Loucy (cell line): Measurements from ENCODE around the gene RREB1.

Experiments used
- H2AFZ ChIP-seq: fragments of 200-600 bp; sonication (generic); 2 replicates; pipeline ENCODE4 v1.6.0; 2016; ENCODE audit warnings: antibody characterized with exemption, mild to moderate bottlenecking, low read length, moderate library complexity
- H3F3A ChIP-seq: fragments of 200-600 bp; 2 replicates; pipeline ENCODE4 v1.6.0; 2016; ENCODE audit warnings: antibody characterized with exemption, low read depth, mild to moderate bottlenecking
- H3K27me3 ChIP-seq: fragments of 200-600 bp; sonication (generic); 2 replicates; pipeline ENCODE4 v1.6.1; 2014; ENCODE audit warnings: low read length, mild to moderate bottlenecking; ENCODE audit not compliant: insufficient read depth, poor library complexity, severe bottlenecking
- H3K36me3 ChIP-seq: fragments of 200-600 bp; sonication (generic); 2 replicates; pipeline ENCODE4 v1.6.1; 2016; ENCODE audit warnings: low read length; ENCODE audit not compliant: insufficient read depth
- H3K4me1 ChIP-seq: fragments of 200-600 bp; sonication (generic); 2 replicates; pipeline ENCODE4 v1.5.1; 2014; ENCODE audit warnings: low read length, mild to moderate bottlenecking; ENCODE audit not compliant: insufficient read depth, poor library complexity, severe bottlenecking
- H3K4me2 ChIP-seq: fragments of 200-600 bp; sonication (generic); 2 replicates; pipeline ENCODE4 v1.6.0; 2014; ENCODE audit warnings: antibody characterized with exemption, low read length, low read depth, mild to moderate bottlenecking; ENCODE audit not compliant: poor library complexity, severe bottlenecking
- H3K4me3 ChIP-seq: fragments of 200-600 bp; sonication (generic); 2 replicates; pipeline ENCODE4 v1.5.1; 2014; ENCODE audit warnings: low read length, mild to moderate bottlenecking, mixed read lengths; ENCODE audit not compliant: poor library complexity, severe bottlenecking
- H3K79me2 ChIP-seq: fragments of 200-600 bp; sonication (generic); 2 replicates; pipeline ENCODE4 v1.6.1; 2014; ENCODE audit warnings: low read length; ENCODE audit not compliant: insufficient read depth
- H3K9ac ChIP-seq: fragments of 200-600 bp; sonication (generic); 2 replicates; pipeline ENCODE4 v1.6.0; 2014; ENCODE audit warnings: mild to moderate bottlenecking, low read depth, low read length, moderate library complexity; ENCODE audit not compliant: poor library complexity, severe bottlenecking
- H3K9me2 ChIP-seq: fragments of 200-600 bp; sonication (generic); replicated peaks from 2 replicates; pipeline ENCODE4 v1.6.1; 2016; ENCODE audit warnings: low read depth, low read length, mixed read lengths
- H3K9me3 ChIP-seq: fragments of 200-600 bp; sonication (generic); 2 replicates; pipeline ENCODE4 v1.6.1; 2014; ENCODE audit warnings: mild to moderate bottlenecking, antibody characterized with exemption, low read length, low read depth; ENCODE audit not compliant: insufficient read depth
- H4K20me1 ChIP-seq: fragments of 200-600 bp; sonication (generic); 2 replicates; pipeline ENCODE4 v1.6.0; 2014; ENCODE audit warnings: antibody characterized with exemption, low read length, mild to moderate bottlenecking; ENCODE audit not compliant: insufficient read depth, poor library complexity, severe bottlenecking
- CTCF ChIP-seq: fragments of 200-600 bp; sonication (generic); conservative IDR thresholded peaks from 2 replicates; pipeline ENCODE4 v1.5.1; 2014; ENCODE audit warnings: mild to moderate bottlenecking, antibody characterized with exemption, low read length
- EZH2phosphoT487 ChIP-seq: fragments of 200-600 bp; IDR thresholded peaks from 2 replicates; pipeline ENCODE4 v1.6.1; 2018; ENCODE audit warnings: antibody characterized with exemption, mild to moderate bottlenecking, moderate library complexity, borderline replicate concordance

Gene RREB1

GRCh38 chr6:7185561-7185960 lies 77.8 kb downstream of the RREB1 start:
- H2AFZ ChIP-seq = no peak overlapping the region
- H3K4me2 ChIP-seq = no peak overlapping the region
- H3K9ac ChIP-seq = no peak overlapping the region
- H3K27me3 ChIP-seq = no peaks in the 10 kb centered on the region
- no peaks in the 10 kb centered on the region for H3K9me3 ChIP-seq
- peaks cover 77% of the 10 kb centered on the region for H3K36me3 ChIP-seq
- H3K9me2 ChIP-seq = no peaks in the 10 kb centered on the region
- no peak for TF ChIP-seq EZH2phosphoT487
- TF ChIP-seq CTCF = no peak
- no peak overlapping the region for H3K4me3 ChIP-seq
- H3K79me2 ChIP-seq = peaks cover 15% of the 10 kb centered on the region; the same call in 1 of the 2 replicates
- no peaks in the 10 kb centered on the region for H3F3A ChIP-seq
- peaks cover 12% of the 10 kb centered on the region for H3K4me1 ChIP-seq
- peaks cover 3% of the 10 kb centered on the region for H4K20me1 ChIP-seq

- Histone ChIP-seq H3K9me2 (no peaks in the 10 kb centered on the region), H4K20me1 (peaks cover 3% of the 10 kb centered on the region), H3K79me2 (peaks cover 21% of the 10 kb centered on the region; the same call in 1 of the 2 replicates), H3K4me2 (no peak overlapping the region), H3K36me3 (peaks cover 77% of the 10 kb centered on the region; the same call in 1 of the 2 replicates), H3K9ac (no peak overlapping the region), H3K9me3 (no peaks in the 10 kb centered on the region), H3K4me1 (peaks cover 12% of the 10 kb centered on the region), H2AFZ (no peak overlapping the region), H3F3A (no peaks in the 10 kb centered on the region), H3K27me3 (no peaks in the 10 kb centered on the region), H3K4me3 (no peak overlapping the region)
- TF ChIP-seq CTCF (no peak), EZH2phosphoT487 (no peak)
These were observed 80.7 kb downstream of the RREB1 start for GRCh38 chr6:7188492-7188891.

DNA sequence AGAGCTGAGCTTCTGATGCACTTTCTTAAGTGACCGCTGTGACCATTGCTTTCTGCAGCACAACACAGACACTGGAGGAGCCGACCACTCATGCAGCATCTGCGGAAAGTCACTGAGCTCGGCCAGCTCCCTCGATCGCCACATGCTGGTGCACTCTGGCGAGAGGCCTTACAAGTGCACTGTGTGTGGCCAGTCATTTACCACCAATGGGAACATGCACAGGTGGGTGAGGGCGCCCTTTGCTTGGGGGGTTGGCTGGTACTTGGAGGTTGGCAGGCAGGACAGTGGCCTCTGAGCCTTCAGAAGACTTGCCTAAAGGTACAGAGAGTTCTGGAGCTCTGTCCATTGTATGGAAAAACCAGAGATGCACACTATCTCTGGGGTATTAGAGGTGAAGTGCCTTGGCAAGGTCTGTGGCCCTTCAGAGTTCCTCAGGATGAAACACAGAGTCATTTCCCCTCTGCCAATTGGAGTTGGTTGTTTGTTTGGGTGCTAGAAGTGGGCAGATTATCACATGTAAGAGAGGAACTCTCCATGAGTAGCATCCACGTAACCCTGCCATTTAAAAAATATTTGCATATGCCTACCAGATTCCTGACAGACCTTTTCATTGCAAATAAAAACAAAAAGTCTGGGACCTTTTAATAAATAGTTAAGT lies 81.5 kb downstream of the RREB1 start:
- Histone ChIP-seq H3K4me2 (no peak overlapping the region), H3K4me1 (peaks cover 12% of the 10 kb centered on the region), H3K9me3 (no peaks in the 10 kb centered on the region), H3K9ac (no peak overlapping the region), H3K27me3 (no peaks in the 10 kb centered on the region), H4K20me1 (peaks cover 3% of the 10 kb centered on the region), H2AFZ (no peak overlapping the region), H3F3A (no peaks in the 10 kb centered on the region), H3K79me2 (peaks cover 28% of the 10 kb centered on the region; the same call in 1 of the 2 replicates), H3K36me3 (peaks cover 78% of the 10 kb centered on the region; the same call in 1 of the 2 replicates), H3K9me2 (no peaks in the 10 kb centered on the region), H3K4me3 (no peak overlapping the region)
- TF ChIP-seq EZH2phosphoT487 = no peak
- TF ChIP-seq CTCF = no peak
